GM19372 (cell line): ENCODE measurements around the gene CLN6.
"Not testable (repeated sequence)": the region's sequence is repeated elsewhere in the genome, so short reads cannot be mapped to it uniquely, and the experiment has no call there.

Source experiments
- ATAC-seq: cut with Tn5 transposase; IDR thresholded peaks from one replicate; pipeline ENCODE4 v1.9.1; 2021; ENCODE audit warnings: mild to moderate bottlenecking, low read depth, moderate library complexity; ENCODE audit not compliant: unreplicated experiment

CLN6 gene

DNA sequence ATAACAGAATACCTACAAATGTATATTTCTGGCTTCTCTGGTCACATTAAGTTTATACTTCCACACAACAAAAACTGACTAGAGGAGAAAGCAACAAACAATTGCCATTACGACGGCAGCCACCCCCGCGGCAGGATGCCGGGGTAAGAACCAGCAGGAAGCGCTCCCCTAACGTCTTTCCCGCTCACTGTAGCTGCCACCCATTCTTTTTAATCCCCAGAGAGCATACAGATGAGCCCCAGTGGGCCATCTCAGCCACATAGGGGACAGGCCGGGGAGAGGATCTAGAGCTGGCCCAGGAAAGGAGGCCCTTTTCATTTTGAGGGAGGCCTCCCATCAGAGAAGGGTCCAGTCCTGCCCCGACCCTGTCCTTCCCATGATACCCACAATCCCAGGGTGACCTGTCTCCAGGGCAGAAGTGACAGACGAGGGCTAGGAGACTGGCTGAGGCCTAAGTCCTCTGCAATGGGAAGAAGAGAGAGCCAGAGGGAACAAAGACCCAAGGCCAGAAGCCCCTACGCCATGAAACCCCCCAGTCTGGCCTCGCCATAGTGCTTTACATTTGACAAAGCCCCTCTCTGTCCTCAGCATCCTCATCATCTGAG is 20.8 kb downstream of the CLN6 start:
- ATAC-seq = no peak

GRCh38 chr15:68208136-68208535 is 21.4 kb downstream of the CLN6 start:
- ATAC-seq = no peak

- ATAC-seq = no peak
Measured at GRCh38 chr15:68207176-68207935, 22.2 kb downstream of the CLN6 start.

GRCh38 chr15:68206711-68207151 is 22.8 kb downstream of the CLN6 start:
- no peak for ATAC-seq

GRCh38 chr15:68205954-68206539 is 23.5 kb downstream of the CLN6 start:
- ATAC-seq = no peak

GRCh38 chr15:68205558-68205944 is 24.0 kb downstream of the CLN6 start:
- ATAC-seq = no peak

DNA sequence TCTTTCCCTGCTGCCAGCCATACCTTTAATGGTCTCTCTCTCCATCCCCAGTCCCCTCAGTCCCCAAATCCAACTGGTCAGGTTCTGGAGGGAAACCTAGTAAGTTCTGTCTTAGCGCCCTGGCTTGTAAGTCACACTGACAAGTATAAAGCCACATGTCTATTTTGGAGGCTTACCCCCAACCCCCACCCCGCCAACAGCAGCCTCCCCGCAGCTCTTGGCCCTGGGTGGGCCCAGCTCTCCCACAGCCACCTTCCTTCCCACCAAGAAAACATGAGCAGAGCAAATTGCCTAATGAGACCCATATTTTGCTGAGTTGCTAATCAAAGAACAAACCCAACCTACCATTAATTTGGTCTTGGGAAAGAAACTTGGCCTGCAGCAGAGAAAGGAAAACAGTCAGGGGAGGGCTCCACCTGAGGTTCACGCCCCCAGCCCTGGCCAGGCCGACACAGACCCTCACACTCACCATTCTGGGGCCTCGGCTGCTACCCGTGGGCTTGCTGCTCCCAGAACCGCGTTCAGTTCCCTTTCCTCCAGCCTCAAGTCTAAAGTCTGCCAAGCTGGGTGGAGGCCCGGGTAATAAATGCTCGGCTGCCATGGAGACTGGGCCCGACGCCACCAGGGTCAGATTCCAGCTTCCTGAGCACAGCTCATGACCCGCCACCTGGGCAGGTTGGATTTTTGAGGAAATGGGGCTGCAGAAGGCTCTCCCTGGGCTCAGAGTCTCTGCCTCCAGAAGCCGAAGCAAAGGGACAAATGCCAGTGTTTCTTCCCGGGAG is 24.6 kb downstream of the CLN6 start, which contains the start of gene CALML4:
TSS of gene CALML4 (minus strand) at position 557 of the 782 bp plus-strand sequence. CDS start at position 472, 85 bp downstream.
- no peak for ATAC-seq

DNA sequence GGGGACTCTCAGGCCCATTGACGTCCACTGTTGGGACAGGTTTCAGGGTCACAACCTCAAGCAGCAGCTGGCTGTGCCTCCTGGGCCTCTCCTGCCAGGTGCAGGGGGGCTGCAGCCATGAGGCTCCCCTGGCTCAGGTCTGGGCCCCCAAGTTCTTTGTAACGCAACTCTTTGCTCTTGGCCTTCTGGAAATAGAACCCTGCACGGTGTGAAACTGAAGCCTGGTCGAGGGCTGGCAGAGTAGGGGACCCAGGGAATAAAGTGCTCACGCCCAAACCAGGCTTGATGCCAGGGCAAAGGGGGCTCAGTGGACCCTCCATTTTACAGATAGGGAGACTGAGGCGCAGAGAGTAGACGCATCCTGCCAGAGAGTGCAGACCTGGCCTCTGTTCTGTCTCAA is 25.2 kb downstream of the CLN6 start:
- ATAC-seq = no peak

DNA sequence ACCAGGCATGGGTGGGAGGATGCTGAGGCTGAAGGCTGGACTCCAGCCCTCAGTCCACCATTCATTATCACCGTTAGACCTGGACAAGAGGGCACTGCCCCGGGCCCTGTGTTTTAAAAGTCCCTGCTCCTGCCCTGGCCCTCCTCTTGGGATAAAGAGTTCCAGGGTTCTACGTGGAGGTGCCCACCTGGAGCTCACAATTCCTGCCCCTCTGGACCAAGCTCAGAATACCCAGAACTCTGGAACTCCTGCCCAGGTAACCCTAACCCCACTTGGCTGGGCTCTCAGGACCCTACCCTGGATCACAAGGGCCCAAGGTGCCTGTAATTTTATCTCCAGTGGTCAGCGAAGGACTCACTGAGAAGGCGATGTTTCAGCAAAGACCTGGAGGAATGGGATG is 25.6 kb downstream of the CLN6 start:
- no peak for ATAC-seq

DNA sequence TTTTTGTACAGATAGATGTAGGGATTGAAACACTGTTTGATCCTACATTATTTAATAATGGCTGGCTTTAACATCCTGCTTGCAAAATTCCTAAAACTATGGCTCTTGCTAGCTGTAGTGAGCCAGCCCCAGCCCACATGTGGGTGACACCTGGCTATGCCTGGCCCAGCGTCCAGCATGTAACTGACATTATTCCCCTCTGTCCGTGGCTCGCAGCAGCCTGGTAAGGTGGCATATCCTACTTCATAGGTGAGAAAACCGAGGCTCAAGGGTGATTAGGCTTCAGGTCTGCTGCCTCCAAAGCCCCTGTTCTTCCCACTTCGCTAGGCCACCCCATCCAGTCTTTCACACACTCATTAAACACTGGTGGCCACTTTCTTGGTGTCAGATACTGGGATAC is 26.0 kb downstream of the CLN6 start:
- no peak for ATAC-seq

- not testable (repeated sequence) for ATAC-seq
Measured at GRCh38 chr15:68202994-68203393, 26.5 kb downstream of the CLN6 start.

- ATAC-seq = no peak
Measured at GRCh38 chr15:68201879-68202261, 27.7 kb downstream of the CLN6 start.

DNA sequence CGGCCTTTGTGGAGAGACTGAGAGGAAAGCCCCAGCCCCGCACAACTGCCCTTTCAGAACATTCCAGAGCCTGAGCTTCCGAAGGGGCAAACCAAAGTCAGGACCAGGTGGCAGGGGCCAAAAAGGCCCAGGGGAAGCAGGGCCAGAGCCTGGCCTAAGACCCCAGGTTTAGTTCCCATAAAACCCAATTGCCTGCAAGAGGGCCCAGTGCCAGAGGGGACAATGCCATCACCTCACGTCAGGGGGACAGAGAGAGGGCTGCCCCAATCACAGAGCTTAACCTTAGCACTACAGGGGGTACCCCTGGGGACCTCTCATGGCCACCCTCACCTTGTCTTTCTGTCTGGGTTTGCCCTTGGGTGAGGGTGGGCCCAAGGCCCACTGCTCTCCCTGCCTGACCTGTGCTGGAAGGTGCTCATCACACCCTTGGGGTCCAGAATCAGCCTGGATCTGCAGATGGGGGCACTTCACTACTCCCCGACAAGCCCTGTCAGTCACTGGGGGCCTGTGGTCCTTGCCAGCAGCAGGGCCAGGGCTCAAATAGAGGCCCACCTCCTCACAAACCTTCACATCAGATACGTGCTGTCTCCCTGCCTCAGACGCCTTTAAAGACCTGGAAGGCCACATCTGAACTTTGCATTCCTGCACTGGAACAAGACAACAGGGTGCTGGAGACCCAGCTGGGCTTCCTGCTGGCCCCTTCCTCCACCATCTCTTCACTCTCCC is 28.2 kb downstream of the CLN6 start:
- no peak for ATAC-seq

GRCh38 chr15:68200016-68200861 is 29.3 kb downstream of the CLN6 start:
- no peak for ATAC-seq

DNA sequence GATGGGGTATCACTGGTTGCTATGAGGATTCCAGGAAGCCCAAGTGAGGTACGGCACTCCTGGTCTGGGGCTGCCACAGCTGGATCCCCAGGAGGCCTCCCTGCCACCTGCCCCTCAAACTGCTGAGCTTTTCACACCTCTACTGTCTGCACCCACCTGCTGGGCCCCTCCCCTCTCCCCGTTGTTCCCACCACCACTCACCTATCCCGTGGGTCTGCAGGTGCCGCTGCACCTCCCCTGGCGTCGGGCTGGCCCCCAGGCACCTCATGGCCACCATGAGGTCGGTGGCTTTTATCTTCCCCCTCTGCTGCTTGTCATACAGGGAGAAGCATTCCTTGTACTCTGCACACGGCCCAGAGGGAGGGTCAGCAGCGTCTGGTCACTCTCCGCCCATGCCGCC is 30.2 kb downstream of the CLN6 start:
- no peak for ATAC-seq

GRCh38 chr15:68197661-68198437 is 31.7 kb downstream of the CLN6 start:
- ATAC-seq = no peak

- ATAC-seq = no peak
Measured at GRCh38 chr15:68197170-68197492, 32.4 kb downstream of the CLN6 start.

DNA sequence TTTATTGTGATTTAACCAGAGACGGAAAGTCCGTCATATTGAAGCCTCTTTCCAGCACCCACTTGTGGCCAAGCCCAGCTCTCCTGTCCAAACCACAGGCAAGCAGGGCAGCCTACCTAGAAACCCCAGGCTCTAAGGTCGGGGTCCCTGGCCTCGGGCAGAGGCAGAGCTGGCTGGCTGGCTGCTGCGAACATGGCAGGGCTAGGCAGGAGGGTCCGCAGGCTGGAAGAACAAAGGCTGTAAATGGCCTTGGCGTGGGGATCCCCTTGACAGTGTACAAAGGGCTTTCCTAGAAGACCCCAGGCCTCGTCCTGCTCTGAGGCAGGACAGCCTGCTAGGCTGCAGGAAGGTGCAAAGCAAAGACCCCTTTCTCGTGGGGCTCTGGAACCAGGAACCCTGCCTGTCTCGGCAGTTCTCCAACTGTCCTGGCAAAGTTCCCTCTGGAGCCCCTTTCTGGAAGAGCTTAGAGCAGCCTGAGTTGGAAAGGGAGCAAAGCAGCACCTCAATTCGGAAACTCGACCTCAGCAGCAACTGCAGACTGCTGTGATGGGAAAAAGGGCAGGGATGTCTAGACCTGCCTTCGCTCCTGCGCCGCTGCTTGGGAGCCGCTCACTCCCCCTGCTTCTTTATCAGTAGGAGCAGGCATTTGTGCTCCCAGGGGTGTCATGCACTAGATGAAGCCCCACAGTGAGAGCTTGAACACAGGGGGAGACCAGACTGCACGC is 32.9 kb downstream of the CLN6 start:
- ATAC-seq = no peak
